HG03457 (cell line): ENCODE results near the gene AKAP13.

Source experiments
- ATAC-seq: cut with Tn5 transposase; IDR thresholded peaks from one replicate; pipeline ENCODE4 v1.9.1; 2021; ENCODE audit warnings: moderate number of reproducible peaks; ENCODE audit not compliant: unreplicated experiment

Gene AKAP13

GRCh38 chr15:85692321-85692720 lies 311.9 kb downstream of the AKAP13 start:
- no peak for ATAC-seq

- ATAC-seq, result peak; percentile 43
Observed at GRCh38 chr15:85692873-85693272, 312.5 kb downstream of the AKAP13 start.

GRCh38 chr15:85693277-85693676 lies 312.9 kb downstream of the AKAP13 start:
- ATAC-seq, result no peak

GRCh38 chr15:85694091-85694490 lies 313.7 kb downstream of the AKAP13 start:
- ATAC-seq, result no peak

- ATAC-seq, result no peak
Observed at GRCh38 chr15:85700767-85701166, 320.4 kb downstream of the AKAP13 start.

- no peak for ATAC-seq
Observed at GRCh38 chr15:85702321-85703101, 322.1 kb downstream of the AKAP13 start.

GRCh38 chr15:85704066-85704465 lies 323.7 kb downstream of the AKAP13 start:
- no peak for ATAC-seq

GRCh38 chr15:85704720-85705429 lies 324.5 kb downstream of the AKAP13 start:
- ATAC-seq, result no peak

GRCh38 chr15:85706779-85707518 lies 326.5 kb downstream of the AKAP13 start:
- peak; percentile 28 for ATAC-seq

GRCh38 chr15:85707519-85708338 lies 327.3 kb downstream of the AKAP13 start:
- peak; percentile 9 for ATAC-seq

GRCh38 chr15:85708402-85708941 lies 328.1 kb downstream of the AKAP13 start:
- ATAC-seq, result no peak

- ATAC-seq, result no peak
Observed at GRCh38 chr15:85709250-85709649, 328.8 kb downstream of the AKAP13 start.

GRCh38 chr15:85710340-85710842 lies 330.0 kb downstream of the AKAP13 start:
- ATAC-seq, result peak; percentile 44

GRCh38 chr15:85711580-85712192 lies 331.3 kb downstream of the AKAP13 start:
- no peak for ATAC-seq

- ATAC-seq, result no peak
Observed at GRCh38 chr15:85716261-85716660, 335.9 kb downstream of the AKAP13 start.

- ATAC-seq, result no peak
Observed at GRCh38 chr15:85717212-85717611, 336.8 kb downstream of the AKAP13 start.

- no peak for ATAC-seq
Observed at GRCh38 chr15:85718271-85718971, 338.0 kb downstream of the AKAP13 start.

GRCh38 chr15:85718981-85719380 lies 338.6 kb downstream of the AKAP13 start:
- ATAC-seq, result no peak
